T follicular helper cell (primary cell): ENCODE results near the gene XIRP1.
"Not testable (repeated sequence)": the region's sequence is repeated elsewhere in the genome, so short reads cannot be mapped to it uniquely, and the experiment has no call there.

ENCODE experiments used
- DNase-seq: peaks from one replicate; pipeline ENCODE4 v3.0.0-alpha.2; 2020; ENCODE audit warnings: low read depth

The XIRP1 gene

DNA sequence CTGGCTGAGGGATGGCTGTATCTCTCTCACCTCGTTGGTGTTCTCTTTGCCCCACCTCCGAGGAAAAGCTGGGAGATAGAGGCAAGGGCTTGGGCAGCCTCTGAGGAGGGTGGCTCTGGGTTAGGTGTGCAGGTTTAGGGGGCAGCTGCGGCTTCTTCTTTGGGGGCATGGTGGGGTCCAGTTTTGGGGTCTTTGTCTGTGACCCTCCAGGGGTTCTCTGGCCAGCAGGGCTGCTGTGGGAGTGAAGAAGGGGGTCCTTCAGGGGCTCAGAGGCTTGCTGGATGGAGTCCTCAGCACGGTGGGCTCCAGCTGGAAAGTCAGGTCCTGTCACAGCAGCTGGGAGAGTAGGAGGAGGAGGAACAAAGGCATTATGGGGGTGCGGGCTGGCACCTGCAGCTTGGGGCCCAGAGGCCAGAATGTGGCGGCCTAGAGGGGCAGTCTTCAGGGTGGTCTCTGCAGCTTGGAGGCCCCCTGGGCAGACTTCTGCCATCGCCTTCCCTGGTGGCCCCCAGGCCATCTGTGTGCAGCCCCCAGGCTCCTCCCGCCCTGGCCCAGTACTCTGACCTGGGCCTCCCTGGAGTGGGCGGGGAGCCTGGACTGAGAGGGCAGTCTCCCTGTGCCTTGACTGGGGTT lies 7.0 kb downstream of the XIRP1 start:
- DNase-seq = no peak

DNA sequence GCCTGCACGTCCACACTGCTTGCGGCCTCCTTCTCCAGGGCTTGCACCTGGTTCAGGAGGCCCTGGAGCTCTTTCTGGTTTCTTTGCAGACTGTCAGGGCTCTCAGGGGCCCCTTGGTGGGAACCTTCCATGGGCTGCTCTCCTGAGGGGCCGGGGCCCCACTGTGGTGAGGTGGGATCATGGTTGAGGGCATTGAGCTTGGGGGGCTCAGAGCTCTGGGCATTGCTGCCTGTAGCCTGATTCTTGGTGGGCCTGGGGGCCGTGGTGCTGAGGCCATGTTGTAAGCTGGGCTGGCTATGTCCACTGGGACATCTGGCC lies 7.5 kb downstream of the XIRP1 start:
- no peak for DNase-seq

- DNase-seq = no peak
Measured at GRCh38 chr3:39184081-39184967, 8.1 kb downstream of the XIRP1 start.

DNA sequence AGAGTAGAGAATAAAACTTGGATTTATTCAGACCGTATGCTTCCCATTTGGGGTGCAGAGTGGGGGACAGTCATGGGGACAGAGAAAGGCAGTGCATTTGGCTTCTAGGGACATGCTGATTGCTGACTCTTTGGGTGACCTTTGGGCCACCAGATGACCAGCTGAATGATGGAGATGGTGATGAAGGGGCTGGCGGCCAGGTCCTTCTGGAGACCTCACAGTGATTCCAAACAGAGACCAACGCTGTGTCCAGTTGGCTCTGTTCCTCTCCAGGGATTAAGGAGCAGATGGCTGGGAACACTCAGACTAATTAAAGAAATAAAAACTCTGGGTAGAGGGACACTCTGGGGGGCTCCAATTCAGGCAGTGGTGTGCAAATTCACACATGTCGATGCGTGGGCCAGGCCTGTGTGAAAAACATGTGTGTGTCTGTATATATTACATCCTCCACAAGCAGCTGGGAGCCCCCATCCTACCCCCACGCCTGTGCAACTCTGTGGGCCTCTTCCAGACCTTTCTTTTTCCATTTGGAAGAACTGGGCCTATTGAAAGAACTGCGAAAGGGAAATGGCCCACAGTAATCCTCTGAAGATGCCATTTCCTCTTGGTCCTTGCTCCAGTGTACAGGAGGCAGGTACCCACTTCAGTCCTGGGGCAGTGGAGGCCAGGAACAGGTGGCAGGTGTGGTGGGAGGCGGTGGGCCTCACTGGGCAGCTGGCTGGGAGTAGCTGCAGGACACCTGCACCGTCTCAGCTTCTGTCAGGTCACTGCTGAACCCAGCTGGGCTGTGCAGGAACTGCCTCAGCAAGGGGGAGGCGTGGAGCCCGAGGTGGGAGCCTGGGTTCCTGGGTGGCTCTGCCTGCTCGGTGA lies 8.9 kb downstream of the XIRP1 start:
- no peak for DNase-seq

GRCh38 chr3:39181408-39182335 lies 10.7 kb downstream of the XIRP1 start:
- no peak for DNase-seq

DNA sequence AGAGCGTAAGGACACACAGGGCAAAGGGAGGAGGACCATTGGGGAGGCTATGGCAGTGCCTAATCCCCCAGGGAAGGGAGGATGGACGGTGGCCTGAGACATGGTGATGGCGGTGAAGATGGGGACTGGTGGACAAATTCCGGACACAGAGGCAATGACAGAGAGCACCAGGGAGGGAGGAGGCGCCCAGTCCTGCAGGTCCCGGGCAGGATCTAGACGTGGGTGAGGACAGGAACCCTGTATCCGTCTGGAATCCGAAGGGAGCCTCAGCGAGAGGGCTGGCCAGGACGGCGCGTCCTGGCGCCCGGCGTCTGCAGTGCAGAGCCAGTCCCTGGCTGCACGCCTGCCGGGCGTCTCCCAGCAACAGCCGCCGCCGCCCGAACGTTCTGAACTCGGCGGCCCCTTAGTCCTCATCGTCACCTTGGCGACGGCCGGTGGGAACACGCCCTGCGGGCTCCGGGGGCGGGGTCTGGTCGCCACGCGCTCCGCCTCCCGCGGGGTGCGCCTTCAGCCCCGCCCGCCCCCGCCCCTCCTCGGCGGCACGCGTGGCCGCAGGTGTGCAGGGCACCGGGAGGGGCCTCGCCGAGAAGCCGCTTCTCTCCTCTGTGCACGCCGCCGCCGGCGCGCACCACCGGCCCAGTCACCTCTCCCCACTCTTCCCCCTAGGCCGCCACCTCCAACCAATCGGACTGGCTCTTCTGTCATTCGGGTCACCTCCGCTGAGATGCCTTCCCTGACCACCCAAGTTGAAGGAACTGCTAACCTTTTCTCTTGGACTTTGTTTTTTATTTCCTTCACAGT lies 11.6 kb downstream of the XIRP1 start:
- DNase-seq = peak; percentile 85

DNA sequence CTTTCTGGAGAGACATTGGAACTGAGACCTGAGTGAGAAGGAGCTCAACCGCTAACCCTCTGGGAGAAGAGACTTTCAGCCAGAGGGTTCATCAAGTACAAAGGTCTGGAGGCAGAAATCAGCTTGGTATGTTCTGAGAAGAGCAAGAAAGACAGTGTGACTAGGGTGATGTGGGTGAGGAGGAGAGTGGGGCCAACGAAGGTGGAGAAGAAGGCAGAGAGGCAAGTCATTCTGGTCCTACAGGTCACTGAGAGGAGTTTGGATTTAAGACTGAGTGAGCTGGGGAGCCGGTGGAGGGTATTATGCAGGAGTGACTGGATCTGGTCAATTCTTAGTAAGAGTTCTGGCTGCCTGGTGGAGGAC lies 12.2 kb downstream of the XIRP1 start:
- no peak for DNase-seq

- DNase-seq = no peak
Measured at GRCh38 chr3:39178553-39178952, 13.8 kb downstream of the XIRP1 start.

DNA sequence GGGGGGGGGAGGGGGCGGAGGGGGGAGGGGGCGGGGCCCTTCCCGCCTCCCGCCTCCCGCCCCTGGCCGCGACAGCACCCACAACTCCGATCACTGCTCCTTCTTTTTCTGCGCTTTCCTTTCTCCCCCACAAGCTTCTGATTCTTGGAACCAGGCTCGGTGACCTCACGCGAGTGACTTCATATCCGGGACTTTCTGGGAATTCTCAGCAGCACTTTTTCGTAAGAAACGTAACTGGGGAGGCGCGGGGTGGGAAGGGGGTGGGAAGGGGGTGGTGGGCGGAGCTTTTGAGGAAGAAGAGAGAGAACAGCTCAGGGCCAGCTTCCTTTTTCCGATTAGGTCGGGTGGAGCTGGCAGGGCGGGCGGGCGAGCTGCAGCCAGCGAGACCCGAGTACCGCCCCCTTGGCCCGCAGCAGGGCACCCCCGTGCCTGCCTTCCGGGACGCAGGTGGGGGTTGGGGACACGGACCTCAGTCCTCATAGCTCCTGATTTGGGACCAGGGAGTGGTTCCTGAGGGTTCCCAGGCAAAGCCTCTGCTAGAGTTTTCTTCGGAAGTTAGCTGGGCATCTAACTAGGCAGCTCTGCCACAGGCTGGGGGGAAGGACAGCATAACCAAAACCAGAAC lies 14.6 kb downstream of the XIRP1 start:
- peak; percentile 43 for DNase-seq

DNA sequence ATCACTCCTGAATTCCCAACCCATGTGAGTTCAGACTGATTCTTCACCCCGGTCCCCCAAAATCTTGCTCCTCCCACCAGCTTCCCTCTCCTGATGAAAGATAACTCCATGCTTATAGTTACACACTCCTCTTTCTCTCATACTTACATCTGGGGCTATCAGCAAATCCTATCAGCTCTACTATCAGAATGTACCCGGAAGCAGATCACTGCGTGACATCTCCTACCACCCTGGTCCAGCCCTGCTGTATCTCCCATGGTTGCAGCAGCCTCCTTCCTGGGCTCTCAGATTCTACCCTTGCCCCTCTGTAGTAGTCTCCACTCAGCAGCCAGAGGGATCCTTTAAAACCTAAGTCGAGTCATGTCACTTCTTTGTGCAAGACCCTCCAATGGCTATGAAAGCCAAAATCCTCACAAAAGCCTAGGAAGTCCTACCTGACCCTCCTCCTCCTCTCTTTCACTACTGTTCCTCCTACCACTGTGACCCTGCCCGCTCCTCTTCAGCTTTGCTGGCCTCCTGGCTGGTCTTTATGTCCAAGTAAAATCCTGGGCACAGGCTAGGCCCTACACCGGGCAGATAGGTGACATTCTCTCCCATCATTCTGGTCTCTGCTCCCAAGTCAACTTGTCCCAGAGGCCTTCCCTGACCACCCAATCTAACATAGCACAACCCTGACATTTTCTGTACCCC lies 16.2 kb downstream of the XIRP1 start:
- DNase-seq = no peak

DNA sequence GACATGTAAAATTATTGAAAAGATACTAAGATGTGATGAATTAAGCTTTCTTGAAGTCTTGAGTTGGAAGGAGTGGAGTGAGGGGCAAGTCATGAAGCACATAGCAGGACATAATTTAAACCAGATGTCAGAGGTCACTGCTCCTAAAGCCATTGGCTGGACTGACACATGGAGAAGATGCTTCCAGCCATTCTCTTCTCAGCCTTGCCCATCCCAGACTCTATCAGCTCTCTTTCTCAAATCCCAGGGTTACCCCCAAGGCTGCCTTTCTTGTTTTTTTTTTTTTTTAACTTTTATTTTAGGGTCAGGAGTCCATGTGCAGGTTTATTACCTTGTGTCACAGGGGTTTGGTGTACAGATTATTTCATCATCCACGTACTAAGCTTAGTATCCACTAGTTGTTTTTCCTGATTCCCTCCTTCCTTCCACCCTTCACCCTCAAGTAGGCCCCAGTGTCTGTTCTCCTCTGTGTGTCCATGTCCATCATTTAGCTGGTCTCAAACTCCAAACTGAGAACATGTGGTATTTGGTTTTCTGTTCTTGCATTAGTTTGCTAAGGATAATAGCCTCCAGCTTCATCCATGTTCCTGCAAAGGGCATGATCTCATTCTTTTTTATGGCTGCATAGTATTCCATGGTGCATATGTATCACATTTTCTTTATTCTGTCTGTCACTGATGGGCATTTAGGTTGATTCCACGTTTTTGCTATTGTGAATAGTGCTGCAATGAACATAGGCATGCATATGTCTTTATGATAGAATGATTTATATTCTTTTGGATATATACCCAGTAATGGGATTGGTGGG lies 18.9 kb downstream of the XIRP1 start:
- DNase-seq = no peak

- DNase-seq = no peak
Measured at GRCh38 chr3:39171860-39172259, 20.5 kb downstream of the XIRP1 start.

DNA sequence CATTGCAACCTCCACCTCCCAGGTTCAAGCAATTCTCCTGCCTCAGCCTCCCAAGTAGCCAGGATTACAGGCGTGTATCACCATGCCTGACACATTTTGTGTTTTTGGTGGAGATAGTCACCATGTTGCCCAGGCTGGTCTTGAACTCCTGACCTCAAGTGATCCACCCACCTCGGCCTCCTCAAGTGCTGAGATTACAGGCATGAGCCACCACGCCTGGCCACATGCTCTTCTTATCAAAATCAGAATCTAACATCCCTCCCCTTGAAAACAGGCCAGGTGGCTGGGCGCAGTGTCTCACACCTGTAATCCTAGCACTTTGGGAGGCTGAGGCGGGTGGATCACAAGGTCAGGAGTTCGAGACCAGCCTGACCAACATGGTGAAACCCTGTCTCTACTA lies 21.5 kb downstream of the XIRP1 start:
- not testable (repeated sequence) for DNase-seq

- DNase-seq = no peak
Measured at GRCh38 chr3:39170461-39170860, 21.9 kb downstream of the XIRP1 start.

- DNase-seq = no peak
Measured at GRCh38 chr3:39169712-39170111, 22.7 kb downstream of the XIRP1 start.

DNA sequence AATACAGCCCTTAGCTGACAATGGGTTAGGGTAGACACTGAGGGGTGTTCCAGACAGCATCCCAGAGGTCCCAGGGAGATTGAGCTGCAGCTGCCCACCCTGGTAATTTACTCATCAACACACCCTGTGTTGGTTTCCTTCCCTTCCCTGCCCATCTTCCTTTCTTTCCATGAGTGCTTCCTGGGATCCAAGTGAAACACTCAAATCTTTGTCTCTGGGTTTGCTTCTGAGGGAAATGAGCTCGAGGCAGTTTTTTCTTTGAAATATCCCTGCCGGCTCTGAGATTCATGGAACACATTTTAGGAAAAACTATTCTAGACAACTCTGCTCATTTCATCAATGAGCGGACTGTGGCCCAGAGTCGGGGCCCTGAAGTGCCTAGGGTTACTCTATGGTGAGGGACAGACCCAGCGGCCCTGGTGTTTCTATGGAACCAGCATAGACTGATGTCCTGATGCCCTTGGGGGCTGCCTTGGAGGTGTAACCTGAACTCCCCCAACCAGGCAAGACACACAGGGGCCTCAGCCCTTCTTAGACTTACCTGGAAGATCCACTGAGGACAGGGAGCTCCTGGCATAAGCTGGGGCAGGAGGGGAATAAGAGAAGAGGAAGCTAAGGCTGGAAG lies 24.1 kb downstream of the XIRP1 start:
- DNase-seq = no peak

DNA sequence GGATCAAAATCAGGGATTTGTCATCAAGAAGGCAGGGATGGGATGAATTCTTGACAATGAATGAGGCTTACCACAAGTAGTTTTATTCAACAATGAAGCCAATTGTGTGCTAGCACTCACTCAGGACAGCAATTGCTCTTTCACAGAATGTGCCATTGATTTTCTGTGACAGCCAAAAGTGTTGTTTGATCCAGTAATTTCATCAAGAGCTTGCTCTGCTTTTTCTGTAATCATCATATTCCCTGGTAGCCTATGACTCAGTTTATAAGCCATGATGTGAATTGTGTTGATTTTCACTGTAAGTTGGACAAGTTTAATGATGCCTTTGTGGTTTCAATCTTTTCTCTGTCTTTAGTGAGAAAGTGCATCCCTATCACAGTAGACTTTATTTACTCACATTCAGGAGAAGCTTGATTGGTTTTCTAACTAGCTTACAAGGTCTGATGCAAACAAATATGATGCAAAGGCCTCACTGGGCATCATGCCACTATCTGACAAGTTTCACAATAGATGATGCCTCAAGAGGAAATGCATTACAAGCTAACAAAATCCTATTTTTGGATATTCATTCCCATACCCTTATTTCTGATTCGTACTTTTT lies 25.4 kb downstream of the XIRP1 start:
- no peak for DNase-seq

- no peak for DNase-seq
Measured at GRCh38 chr3:39166134-39166710, 26.2 kb downstream of the XIRP1 start.
